Endothelial cell of umbilical vein (primary cell): ENCODE data around the gene MYO1B. TPM values are rescaled to one million over a fixed set of nuclear protein-coding genes. Genes with fewer than 3 reads are reported as not detected.

Experiments used
- BruUV-seq: library from RNA; stranded (reverse); fragments of 400-500 nt; replicated peaks from 2 replicates; lab custom pipeline; 2021; lab: Mats Ljungman, UMichigan
- CTCF ChIA-PET: fragments of 300-600, 350-600 bp; sonication (Branson Sonifier 250); formaldehyde crosslinking; loops from one replicate; lab custom pipeline; 2021; ENCODE audit warnings: antibody characterized with exemption, inconsistent platforms; lab: Charles Lee
- POLR2A ChIA-PET: fragments of 300-600, 350-600 bp; sonication (Branson Sonifier 250); formaldehyde crosslinking; loops from one replicate; lab custom pipeline; 2021; ENCODE audit warnings: antibody characterized with exemption, inconsistent platforms; lab: Charles Lee
- DNase-seq: peaks from one replicate; pipeline ENCODE4 v3.0.0-alpha.2; 2011; ENCODE audit warnings: low read depth, low spot score
- FAIRE-seq: peaks from 2 replicates; lab custom pipeline; 2011; peaks lifted over from hg19 to GRCh38; lab: Jason Lieb, UNC
- H2AFZ ChIP-seq: 2 replicates; pipeline ENCODE4 v1.6.0; 2012; ENCODE audit warnings: low read depth, low read length, control low read depth, inconsistent platforms
- H3K27ac ChIP-seq: 2 replicates; pipeline ENCODE4 v1.5.1; 2011; ENCODE audit warnings: low read depth, mild to moderate bottlenecking, control low read depth, low read length, moderate library complexity; ENCODE audit not compliant: insufficient read depth
- H3K27me3 ChIP-seq, 2 experiments: 2 replicates each; pipeline versions ENCODE4 v1.6.0 to v1.6.1; 2011; ENCODE audit warnings: low read length in 2 of 2, mixed read lengths in 1 of 2; ENCODE audit not compliant: control insufficient read depth in 2 of 2, insufficient read depth in 2 of 2
- H3K36me3 ChIP-seq, 2 experiments: 2 replicates in 1 of 2; 3 replicates in 1 of 2; pipeline ENCODE4 v1.5.1; 2011; ENCODE audit warnings: low read length in 2 of 2, mild to moderate bottlenecking in 1 of 2, moderate library complexity in 1 of 2; ENCODE audit not compliant: control insufficient read depth in 2 of 2, insufficient read depth in 2 of 2; ENCODE audit errors: extremely low read depth in 1 of 2
- H3K4me1 ChIP-seq: 3 replicates; pipeline ENCODE4 v1.5.1; 2011; ENCODE audit warnings: mild to moderate bottlenecking, low read length; ENCODE audit not compliant: control insufficient read depth, insufficient read depth; ENCODE audit errors: extremely low read depth
- H3K4me2 ChIP-seq: 2 replicates; pipeline ENCODE4 v1.6.1; 2011; ENCODE audit warnings: low read length, control low read depth, mixed read lengths; ENCODE audit not compliant: insufficient read depth
- H3K4me3 ChIP-seq, 3 experiments: fragments of 200-600 bp in 1 of 3; sonication (generic), shearing (Covaris generic) in 1 of 3; replicated peaks in 1 of 3; 2 replicates each; pipeline ENCODE4 v1.5.1; 2011 to 2016; ENCODE audit warnings: control low read depth in 3 of 3, low read length in 3 of 3, mild to moderate bottlenecking in 2 of 3, inconsistent platforms in 1 of 3, low read depth in 1 of 3, moderate library complexity in 1 of 3; ENCODE audit not compliant: insufficient read depth in 1 of 3
- H3K79me2 ChIP-seq: 2 replicates; pipeline ENCODE4 v1.6.0; 2012; ENCODE audit warnings: low read length, inconsistent platforms; ENCODE audit not compliant: control insufficient read depth, insufficient read depth
- H3K9ac ChIP-seq: replicated peaks from 2 replicates; pipeline ENCODE3; 2011; ENCODE audit warnings: low read length, control low read depth; ENCODE audit not compliant: insufficient read depth; ENCODE audit errors: extremely low read depth
- H3K9me1 ChIP-seq: replicated peaks from 3 replicates; pipeline ENCODE4 v1.6.0; 2011; ENCODE audit warnings: mild to moderate bottlenecking, low read length; ENCODE audit not compliant: control insufficient read depth, insufficient read depth; ENCODE audit errors: extremely low read depth
- H3K9me3 ChIP-seq: replicated peaks from 2 replicates; pipeline ENCODE4 v1.5.1; 2012; ENCODE audit warnings: low read length, inconsistent platforms; ENCODE audit not compliant: control insufficient read depth, insufficient read depth
- H4K20me1 ChIP-seq: replicated peaks from 2 replicates; pipeline ENCODE3; 2011; ENCODE audit warnings: mild to moderate bottlenecking, low read length; ENCODE audit not compliant: control insufficient read depth, insufficient read depth; ENCODE audit errors: extremely low read depth
- EZH2 ChIP-seq: IDR thresholded peaks from 2 replicates; pipeline ENCODE4 v1.6.1; 2012; ENCODE audit warnings: borderline replicate concordance, low read depth, mild to moderate bottlenecking, moderate library complexity, low read length, inconsistent platforms; ENCODE audit not compliant: severe bottlenecking
- FOS ChIP-seq: IDR thresholded peaks from 2 replicates; pipeline ENCODE4 v1.6.1; 2011; ENCODE audit warnings: mild to moderate bottlenecking, low read length, moderate library complexity, borderline replicate concordance; ENCODE audit not compliant: insufficient read depth
- GATA2 ChIP-seq: IDR thresholded peaks from 2 replicates; pipeline ENCODE4 v1.7.0; 2011; ENCODE audit warnings: low read depth, mild to moderate bottlenecking, moderate library complexity, mixed read lengths, low read length; ENCODE audit not compliant: insufficient read length, insufficient read depth
- JUN ChIP-seq: IDR thresholded peaks from 2 replicates; pipeline ENCODE4 v1.6.1; 2011; ENCODE audit warnings: borderline replicate concordance, low read depth; ENCODE audit not compliant: insufficient read length, insufficient read depth
- MYC ChIP-seq: IDR thresholded peaks from one replicate; pipeline ENCODE4 v1.6.1; 2011; ENCODE audit warnings: mild to moderate bottlenecking, low read depth, low read length
- POLR2A ChIP-seq: IDR thresholded peaks from 2 replicates; pipeline ENCODE4 v1.6.1; 2012; ENCODE audit warnings: low read depth, mild to moderate bottlenecking, control low read depth, low read length
- POLR2AphosphoS5 ChIP-seq: IDR thresholded peaks from 2 replicates; pipeline ENCODE4 v1.6.1; 2012; ENCODE audit warnings: low read depth, mild to moderate bottlenecking, control low read depth, low read length, moderate library complexity; ENCODE audit not compliant: insufficient read depth
- dilution Hi-C: fragments of 300-500 bp; cut with MboI; formaldehyde crosslinking; loops from one replicate; pipeline ENCODE4 v1.15.0; 2019; ENCODE audit warnings: low sequenced_read_pairs; ENCODE audit not compliant: extremely low pct_ligation_motif_present
- intact Hi-C: fragments of 100-400 bp; cut with micrococcal nuclease; formaldehyde crosslinking; loops from one replicate; pipeline ENCODE4 v1.10.0; 2022
- polyA plus RNA-seq, 4 experiments: library from polyadenylated mRNA; depleted of rRNA in 3 of 4; stranded (reverse) in 3 of 4; unstranded in 1 of 4; fragments of >200 nt; gene quantifications; 2 replicates each; pipeline versions ENCODE4 v1.2.1 to v1.2.3, GENCODE V29; 2011 to 2012; ENCODE audit warnings: missing spikeins in 1 of 4
- total RNA-seq: library from RNA; stranded (reverse); gene quantifications from 2 replicates; pipeline ENCODE4 v1.2.3, GENCODE V29; 2021
- TF ChIP-seq, protein P1 (sequence below), 2 donors: IDR thresholded peaks; 1 replicate in 1 of 2; 2 replicates in 1 of 2; pipeline ENCODE4 v1.5.1; 2011; ENCODE audit warnings: low read length in 2 of 2, mild to moderate bottlenecking in 2 of 2, moderate library complexity in 2 of 2, control low read depth in 1 of 2, inconsistent platforms in 1 of 2, low read depth in 1 of 2; ENCODE audit not compliant: insufficient read depth in 1 of 2; ENCODE audit errors: extremely low read depth in 1 of 2
- TF ChIP-seq, protein P2 (sequence below): IDR thresholded peaks from 2 replicates; pipeline ENCODE4 v1.6.1; 2011; ENCODE audit not compliant: insufficient read depth, insufficient read length

The MYO1B gene
- total and polyA plus RNA-seq, 2 donors (not counting 3 experiments of a cell fraction or from before 2014, with no cell fraction given), result 8.7 to 51.1 TPM

DNA sequence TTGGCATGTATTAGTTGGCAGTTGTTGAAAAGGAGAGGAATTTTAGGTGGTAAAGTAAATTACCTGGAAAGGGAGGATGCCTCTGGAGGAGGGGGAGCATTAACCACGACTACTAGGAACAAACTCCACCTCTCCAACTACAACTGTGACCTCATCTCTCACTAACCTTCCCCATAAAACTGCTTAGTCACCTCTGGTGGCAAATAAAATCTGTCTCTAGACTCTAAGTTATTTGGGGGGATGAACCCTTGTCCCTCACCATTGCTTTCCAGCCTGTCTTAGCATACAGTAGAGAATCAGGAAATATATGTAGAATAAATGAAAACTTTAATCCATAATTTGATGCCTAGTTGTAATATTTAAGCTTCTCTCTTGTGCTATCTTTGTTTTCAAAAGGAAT, 27.6 kb upstream of the MYO1B start:
- DNase-seq, result no peak

More for the DNA sequence above, 27.6 kb upstream of the MYO1B start:
- no peaks in the 10 kb centered on the region for H3K4me1 ChIP-seq
- H3K9me1 ChIP-seq, result no peaks in the 10 kb centered on the region
- no peaks in the 10 kb centered on the region for H3K36me3 ChIP-seq
- ChIA-PET POLR2A (no interaction called here), CTCF (interaction anchor here (0.5 to 7.3 kb wide), 67 partner anchors 8 to 845 kb away, joined by 3 to 149 read pairs (median 4); no protein-coding TSS in a partner anchor)
- TF ChIP-seq, protein P1, sequence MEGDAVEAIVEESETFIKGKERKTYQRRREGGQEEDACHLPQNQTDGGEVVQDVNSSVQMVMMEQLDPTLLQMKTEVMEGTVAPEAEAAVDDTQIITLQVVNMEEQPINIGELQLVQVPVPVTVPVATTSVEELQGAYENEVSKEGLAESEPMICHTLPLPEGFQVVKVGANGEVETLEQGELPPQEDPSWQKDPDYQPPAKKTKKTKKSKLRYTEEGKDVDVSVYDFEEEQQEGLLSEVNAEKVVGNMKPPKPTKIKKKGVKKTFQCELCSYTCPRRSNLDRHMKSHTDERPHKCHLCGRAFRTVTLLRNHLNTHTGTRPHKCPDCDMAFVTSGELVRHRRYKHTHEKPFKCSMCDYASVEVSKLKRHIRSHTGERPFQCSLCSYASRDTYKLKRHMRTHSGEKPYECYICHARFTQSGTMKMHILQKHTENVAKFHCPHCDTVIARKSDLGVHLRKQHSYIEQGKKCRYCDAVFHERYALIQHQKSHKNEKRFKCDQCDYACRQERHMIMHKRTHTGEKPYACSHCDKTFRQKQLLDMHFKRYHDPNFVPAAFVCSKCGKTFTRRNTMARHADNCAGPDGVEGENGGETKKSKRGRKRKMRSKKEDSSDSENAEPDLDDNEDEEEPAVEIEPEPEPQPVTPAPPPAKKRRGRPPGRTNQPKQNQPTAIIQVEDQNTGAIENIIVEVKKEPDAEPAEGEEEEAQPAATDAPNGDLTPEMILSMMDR (IDR thresholded peaks at IDR 0.05; ENCODE audit: extremely low read depth in 1 of 2, insufficient read depth in 1 of 2, low read depth in 1 of 2, low read length in 2 of 2), result no peak
- TF ChIP-seq POLR2A (no peak), POLR2AphosphoS5 (no peak), EZH2 (no peak), GATA2 (no peak), MYC (no peak), FOS (no peak), JUN (no peak)
- TF ChIP-seq, protein P2, sequence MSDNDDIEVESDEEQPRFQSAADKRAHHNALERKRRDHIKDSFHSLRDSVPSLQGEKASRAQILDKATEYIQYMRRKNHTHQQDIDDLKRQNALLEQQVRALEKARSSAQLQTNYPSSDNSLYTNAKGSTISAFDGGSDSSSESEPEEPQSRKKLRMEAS, result no peak
- no peak for FAIRE-seq
- H3K4me2 ChIP-seq, result peak overlapping the region; percentile 8
- intact Hi-C loops (loop anchor here (5.0 kb wide), 2 partner anchors 150 to 165 kb away; no protein-coding TSS in a partner anchor), dilution Hi-C loops (no loop called here)
- no peak overlapping the region for H3K9ac ChIP-seq
- H3K79me2 ChIP-seq, result no peaks in the 10 kb centered on the region
- H3K27me3 ChIP-seq, result peaks cover 0 to 2% of the 10 kb centered on the region in 2 experiments
- no TSS peak for BruUV-seq
- H3K9me3 ChIP-seq, result no peaks in the 10 kb centered on the region
- no peak overlapping the region for H2AFZ ChIP-seq
- H3K4me3 ChIP-seq, result no peak overlapping the region
- H4K20me1 ChIP-seq, result no peaks in the 10 kb centered on the region
- H3K27ac ChIP-seq, result no peak overlapping the region
